ENCODE measurements around the gene KSR2. TPM values are rescaled to one million over a fixed set of nuclear protein-coding genes. Genes with fewer than 3 reads are reported as not detected.

The KSR2 gene
- total RNA-seq, 1 donor from 2014 or later: not detected

DNA sequence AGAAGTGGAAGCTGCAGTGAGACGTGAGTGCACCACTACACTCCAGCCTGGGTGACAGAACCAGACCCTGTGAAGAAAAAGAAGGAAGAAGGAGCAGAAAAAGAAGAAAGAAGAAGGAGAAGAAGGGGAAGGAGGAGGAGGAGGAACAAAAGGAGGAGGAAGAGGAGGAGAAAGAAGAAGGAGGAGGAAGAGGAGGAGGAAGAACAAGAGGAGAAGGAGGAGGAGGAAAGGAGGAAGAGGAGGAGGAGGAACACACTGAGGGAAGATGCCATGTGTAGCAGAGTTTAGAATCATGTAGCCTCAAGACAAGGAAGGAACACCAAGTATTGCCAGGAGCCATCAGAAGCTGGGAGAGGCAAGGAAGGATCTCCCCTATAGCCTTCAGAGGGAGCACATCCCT, 241.5 kb downstream of the KSR2 start:
- FAIRE-seq: no peak
- H3K4me3 ChIP-seq (ENCODE audit: low read depth, low read length): no peak overlapping the region

DNA sequence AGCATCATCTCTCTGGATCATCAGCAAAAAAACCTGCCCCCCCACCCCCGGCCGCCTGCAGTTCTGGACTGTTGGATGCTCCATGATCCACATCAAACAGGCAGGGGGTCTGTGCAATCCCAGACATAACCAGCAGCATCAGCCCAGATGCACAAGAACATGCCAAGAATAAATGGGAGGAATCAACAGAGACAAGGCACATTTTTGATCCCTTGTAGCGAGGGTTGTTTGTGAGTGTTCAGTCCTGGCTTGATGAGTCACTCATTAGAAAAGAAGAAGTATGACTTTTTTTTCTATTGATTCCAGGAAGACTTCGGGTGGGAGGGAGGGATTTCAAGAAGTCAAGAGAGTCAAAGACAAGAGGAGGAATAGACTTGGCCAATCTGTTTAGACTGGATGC, 244.2 kb downstream of the KSR2 start:
- FAIRE-seq: no peak
- Histone ChIP-seq H3K36me3 (ENCODE audit: control insufficient read depth, insufficient read depth, low read length) (no peaks in the 10 kb centered on the region), H3K4me3 (ENCODE audit: low read depth, low read length) (no peak overlapping the region), H3K27me3 (ENCODE audit: control insufficient read depth, insufficient read depth, low read length) (no peaks in the 10 kb centered on the region)
- no peak for DNase-seq (ENCODE audit: low read depth)
- TF ChIP-seq, protein P1, sequence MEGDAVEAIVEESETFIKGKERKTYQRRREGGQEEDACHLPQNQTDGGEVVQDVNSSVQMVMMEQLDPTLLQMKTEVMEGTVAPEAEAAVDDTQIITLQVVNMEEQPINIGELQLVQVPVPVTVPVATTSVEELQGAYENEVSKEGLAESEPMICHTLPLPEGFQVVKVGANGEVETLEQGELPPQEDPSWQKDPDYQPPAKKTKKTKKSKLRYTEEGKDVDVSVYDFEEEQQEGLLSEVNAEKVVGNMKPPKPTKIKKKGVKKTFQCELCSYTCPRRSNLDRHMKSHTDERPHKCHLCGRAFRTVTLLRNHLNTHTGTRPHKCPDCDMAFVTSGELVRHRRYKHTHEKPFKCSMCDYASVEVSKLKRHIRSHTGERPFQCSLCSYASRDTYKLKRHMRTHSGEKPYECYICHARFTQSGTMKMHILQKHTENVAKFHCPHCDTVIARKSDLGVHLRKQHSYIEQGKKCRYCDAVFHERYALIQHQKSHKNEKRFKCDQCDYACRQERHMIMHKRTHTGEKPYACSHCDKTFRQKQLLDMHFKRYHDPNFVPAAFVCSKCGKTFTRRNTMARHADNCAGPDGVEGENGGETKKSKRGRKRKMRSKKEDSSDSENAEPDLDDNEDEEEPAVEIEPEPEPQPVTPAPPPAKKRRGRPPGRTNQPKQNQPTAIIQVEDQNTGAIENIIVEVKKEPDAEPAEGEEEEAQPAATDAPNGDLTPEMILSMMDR (IDR thresholded peaks at IDR 0.05; ENCODE audit: insufficient read depth, low read length, severe bottlenecking): no peak

More for the DNA sequence above, 241.5 kb downstream of the KSR2 start:
- no peak for DNase-seq (ENCODE audit: low read depth)
- TF ChIP-seq, protein P1 (IDR thresholded peaks at IDR 0.05; ENCODE audit: insufficient read depth, low read length, severe bottlenecking): no peak
- Histone ChIP-seq H3K36me3 (ENCODE audit: control insufficient read depth, insufficient read depth, low read length) (no peaks in the 10 kb centered on the region), H3K27me3 (ENCODE audit: control insufficient read depth, insufficient read depth, low read length) (no peaks in the 10 kb centered on the region)

DNA sequence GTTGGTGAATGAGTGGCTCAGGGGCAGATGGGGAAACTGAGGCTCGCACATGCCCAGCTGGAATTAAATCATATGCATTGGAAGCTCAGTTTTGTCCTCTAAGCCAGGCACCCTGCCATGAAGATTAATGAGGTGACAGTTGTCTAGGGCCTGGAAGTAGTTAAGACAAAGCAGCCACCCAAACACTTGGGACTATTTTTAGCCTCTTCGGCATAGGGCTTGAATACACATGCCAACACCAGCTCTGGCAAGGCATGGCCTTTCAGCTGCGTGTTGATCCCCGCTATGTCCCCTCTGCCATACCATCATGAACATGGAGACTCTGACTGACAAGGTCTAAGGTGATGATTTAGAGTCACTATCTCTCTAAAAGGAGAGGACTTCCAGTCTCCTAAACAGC, 250.2 kb downstream of the KSR2 start:
- Histone ChIP-seq H3K4me3 (ENCODE audit: low read depth, low read length) (no peak overlapping the region), H3K36me3 (ENCODE audit: control insufficient read depth, insufficient read depth, low read length) (no peaks in the 10 kb centered on the region), H3K27me3 (ENCODE audit: control insufficient read depth, insufficient read depth, low read length) (no peaks in the 10 kb centered on the region)
- TF ChIP-seq, protein P1 (IDR thresholded peaks at IDR 0.05; ENCODE audit: insufficient read depth, low read length, severe bottlenecking): no peak
- DNase-seq (ENCODE audit: low read depth) (no peak), FAIRE-seq (no peak)

DNA sequence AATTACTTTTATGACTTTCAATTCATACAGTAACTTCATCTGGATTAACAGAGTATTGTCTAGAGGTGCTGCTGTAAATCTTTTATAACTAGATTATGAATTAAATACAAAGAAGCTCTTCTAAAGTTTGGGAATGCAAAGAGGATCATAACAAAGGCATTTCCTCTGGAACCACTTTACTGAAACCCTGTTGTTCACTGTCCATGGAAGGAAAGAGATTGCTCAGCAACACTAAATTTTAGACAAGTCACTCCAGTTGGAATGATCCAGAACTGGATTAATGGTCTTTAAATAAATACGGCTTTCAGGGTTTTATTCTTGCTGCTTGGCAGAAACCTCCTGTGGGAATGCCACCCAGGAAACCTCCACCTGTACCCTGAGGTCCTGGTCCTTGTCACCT, 250.6 kb downstream of the KSR2 start:
- DNase-seq (ENCODE audit: low read depth) (no peak), FAIRE-seq (no peak)

DNA sequence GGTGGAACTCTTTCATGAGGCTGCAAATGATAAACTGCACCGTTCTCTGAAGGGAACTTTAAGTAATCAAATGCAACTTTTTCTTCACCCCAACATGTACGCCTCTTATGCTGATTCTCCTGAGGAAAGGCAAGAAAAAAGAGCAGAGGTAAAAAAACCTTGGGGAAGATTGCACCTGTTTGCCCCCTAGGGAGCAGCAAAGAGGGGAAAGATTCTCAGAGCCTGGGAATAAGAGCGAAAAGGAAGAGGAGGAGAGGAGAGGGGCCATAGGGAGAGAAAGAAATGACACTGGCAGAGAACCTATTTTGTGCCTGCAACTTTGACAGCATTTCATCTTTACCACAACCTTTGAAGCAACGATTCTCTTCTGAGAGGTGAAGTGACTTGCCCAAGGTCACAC, 254.6 kb downstream of the KSR2 start:
- DNase-seq (ENCODE audit: low read depth) (no peak), FAIRE-seq (no peak)
- TF ChIP-seq, protein P1 (IDR thresholded peaks at IDR 0.05; ENCODE audit: insufficient read depth, low read length, severe bottlenecking): no peak
- H3K36me3 ChIP-seq (ENCODE audit: control insufficient read depth, insufficient read depth, low read length): no peaks in the 10 kb centered on the region
- no peak overlapping the region for H3K4me3 ChIP-seq (ENCODE audit: low read depth, low read length)
- H3K27me3 ChIP-seq (ENCODE audit: control insufficient read depth, insufficient read depth, low read length): no peaks in the 10 kb centered on the region

More for the DNA sequence above, 250.6 kb downstream of the KSR2 start:
- Histone ChIP-seq H3K4me3 (ENCODE audit: low read depth, low read length) (no peak overlapping the region), H3K36me3 (ENCODE audit: control insufficient read depth, insufficient read depth, low read length) (no peaks in the 10 kb centered on the region), H3K27me3 (ENCODE audit: control insufficient read depth, insufficient read depth, low read length) (no peaks in the 10 kb centered on the region)
- TF ChIP-seq, protein P1 (IDR thresholded peaks at IDR 0.05; ENCODE audit: insufficient read depth, low read length, severe bottlenecking): no peak

DNA sequence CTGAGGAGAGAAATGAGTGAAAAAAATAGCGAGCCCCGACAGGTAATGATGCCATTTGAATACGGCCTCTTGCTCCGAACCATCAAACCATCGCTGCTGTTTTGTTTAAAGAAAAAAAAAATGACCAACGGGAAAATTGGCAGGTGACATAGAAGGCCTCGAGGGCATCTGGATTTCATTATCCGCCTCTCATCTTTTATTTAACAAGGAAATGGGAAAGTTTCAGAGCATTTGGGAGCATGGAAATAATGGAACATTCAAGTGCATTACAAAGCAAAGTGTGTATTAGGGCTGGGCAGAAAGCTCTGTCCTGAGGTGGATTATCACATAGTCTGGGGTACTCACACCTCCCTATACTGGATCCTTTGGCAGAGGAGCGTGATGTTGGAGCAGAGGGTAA, 258.7 kb downstream of the KSR2 start:
- DNase-seq (ENCODE audit: low read depth) (no peak), FAIRE-seq (no peak)
- TF ChIP-seq, protein P1 (IDR thresholded peaks at IDR 0.05; ENCODE audit: insufficient read depth, low read length, severe bottlenecking): no peak
- Histone ChIP-seq H3K36me3 (ENCODE audit: control insufficient read depth, insufficient read depth, low read length) (no peaks in the 10 kb centered on the region), H3K27me3 (ENCODE audit: control insufficient read depth, insufficient read depth, low read length) (no peaks in the 10 kb centered on the region), H3K4me3 (ENCODE audit: low read depth, low read length) (no peak overlapping the region)
